Keratinocyte (primary cell): ENCODE measurements around the gene SAE1. TPM values are rescaled to one million over a fixed set of nuclear protein-coding genes. Genes with fewer than 3 reads are reported as not detected.

ENCODE experiments used
- DNase-seq: peaks from one replicate; pipeline ENCODE4 v3.0.0-alpha.2; 2011; ENCODE audit warnings: low read depth, missing footprints, low spot score
- FAIRE-seq: peaks from 2 replicates; lab custom pipeline; 2011; peaks lifted over from hg19 to GRCh38; lab: Jason Lieb, UNC
- H2AFZ ChIP-seq: 2 replicates; pipeline ENCODE4 v1.6.0; 2012; ENCODE audit warnings: low read length, control low read depth, inconsistent platforms; ENCODE audit not compliant: control insufficient read depth
- H3K27ac ChIP-seq: 2 replicates; pipeline ENCODE4 v1.5.1; 2011; ENCODE audit warnings: low read length; ENCODE audit not compliant: control insufficient read depth, insufficient read depth
- H3K27me3 ChIP-seq: 3 replicates; pipeline ENCODE4 v1.6.0; 2011; ENCODE audit warnings: low read length; ENCODE audit not compliant: control insufficient read depth, insufficient read depth; ENCODE audit errors: extremely low read depth
- H3K36me3 ChIP-seq, 2 experiments: 2 replicates in 1 of 2; 3 replicates in 1 of 2; pipeline ENCODE4 v1.5.1; 2011; ENCODE audit warnings: low read length in 2 of 2, mild to moderate bottlenecking in 1 of 2; ENCODE audit not compliant: control insufficient read depth in 2 of 2, insufficient read depth in 2 of 2; ENCODE audit errors: extremely low read depth in 1 of 2
- H3K4me1 ChIP-seq: 3 replicates; pipeline ENCODE4 v1.5.1; 2011; ENCODE audit warnings: low read length; ENCODE audit not compliant: control insufficient read depth, insufficient read depth; ENCODE audit errors: extremely low read depth
- H3K4me2 ChIP-seq: 3 replicates; pipeline ENCODE4 v1.6.0; 2011; ENCODE audit warnings: low read depth, low read length; ENCODE audit not compliant: control insufficient read depth, insufficient read depth; ENCODE audit errors: extremely low read depth
- H3K4me3 ChIP-seq, 3 experiments: fragments of 200-600 bp in 1 of 3; sonication (generic) in 1 of 3; 2 replicates in 2 of 3; 3 replicates in 1 of 3; pipeline ENCODE4 v1.5.1; 2011 to 2016; ENCODE audit warnings: low read length in 3 of 3, mild to moderate bottlenecking in 3 of 3, control low read depth in 2 of 3, inconsistent platforms in 1 of 3, low read depth in 1 of 3, mixed read lengths in 1 of 3, mixed run types in 1 of 3, moderate library complexity in 1 of 3; ENCODE audit not compliant: control insufficient read depth in 2 of 3, insufficient read depth in 2 of 3; ENCODE audit errors: extremely low read depth in 1 of 3
- H3K79me2 ChIP-seq: 2 replicates; pipeline ENCODE4 v1.6.0; 2012; ENCODE audit warnings: low read length; ENCODE audit not compliant: control insufficient read depth, insufficient read depth
- H3K9ac ChIP-seq: 3 replicates; pipeline ENCODE4 v1.6.0; 2011; ENCODE audit warnings: low read length; ENCODE audit not compliant: control insufficient read depth, insufficient read depth; ENCODE audit errors: extremely low read depth
- H3K9me1 ChIP-seq: 3 replicates; pipeline ENCODE4 v1.6.0; 2011; ENCODE audit warnings: low read length; ENCODE audit not compliant: control insufficient read depth, insufficient read depth; ENCODE audit errors: extremely low read depth
- H3K9me3 ChIP-seq: 2 replicates; pipeline ENCODE4 v1.5.1; 2012; ENCODE audit warnings: low read depth, low read length; ENCODE audit not compliant: control insufficient read depth
- H4K20me1 ChIP-seq: 3 replicates; pipeline ENCODE4 v1.6.0; 2011; ENCODE audit warnings: low read length; ENCODE audit not compliant: control insufficient read depth, insufficient read depth; ENCODE audit errors: extremely low read depth
- EZH2 ChIP-seq: IDR thresholded peaks from one replicate; pipeline ENCODE4 v1.6.1; 2012; ENCODE audit warnings: inconsistent platforms, mild to moderate bottlenecking, low read length, moderate library complexity
- dilution Hi-C: fragments of 300-500 bp; cut with MboI; formaldehyde crosslinking; loops from one replicate; pipeline ENCODE4 v1.7.0; 2020; ENCODE audit warnings: low sequenced_read_pairs; ENCODE audit not compliant: extremely low pct_ligation_motif_present
- polyA plus RNA-seq, 5 experiments: library from polyadenylated mRNA; depleted of rRNA in 3 of 5; stranded (reverse) in 3 of 5; stranded (forward) in 1 of 5; unstranded in 1 of 5; fragments of >200 nt; gene quantifications; 1 replicate in 1 of 5; 2 replicates in 3 of 5; 3 replicates in 1 of 5; pipeline versions ENCODE4 v1.2.1 to v1.2.3, GENCODE V29; 2011 to 2012; ENCODE audit warnings: missing spikeins in 2 of 5, low read depth in 1 of 5, low replicate concordance in 1 of 5
- TF ChIP-seq, protein P1 (sequence below), 3 experiments: IDR thresholded peaks in 1 of 3; conservative IDR thresholded peaks in 1 of 3; optimal IDR thresholded peaks in 1 of 3; 2 replicates in 2 of 3; 3 replicates in 1 of 3; pipeline versions ENCODE3 to v1.5.1; 2011; ENCODE audit warnings: low read length in 3 of 3, mild to moderate bottlenecking in 3 of 3, moderate library complexity in 2 of 3, control low read depth in 1 of 3, inconsistent platforms in 1 of 3; ENCODE audit not compliant: insufficient read depth in 2 of 3; ENCODE audit errors: extremely low read depth in 1 of 3

The SAE1 gene
- polyA plus RNA-seq, 1 donor (not counting 4 experiments of a cell fraction or from before 2014, with no cell fraction given): 102 TPM

DNA sequence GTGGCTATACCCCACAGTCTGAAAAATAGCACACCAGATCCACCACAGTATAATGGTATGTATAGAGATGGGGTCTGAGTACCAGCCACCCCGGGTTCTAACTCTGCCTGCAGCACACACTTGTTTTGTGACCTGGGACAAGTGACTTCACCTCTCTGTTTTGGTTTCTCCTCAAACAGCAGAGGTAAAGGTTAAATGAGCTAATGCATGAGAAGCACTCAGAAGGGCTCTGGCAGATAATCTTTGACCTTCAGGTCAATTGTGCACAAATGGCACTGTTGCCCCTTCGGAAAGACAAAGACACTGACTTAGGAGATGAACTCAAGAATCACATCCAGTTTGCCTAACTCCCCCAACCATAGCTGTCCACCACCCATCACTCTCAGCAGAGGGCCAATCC, 24.8 kb upstream of the SAE1 start:
- no peak overlapping the region for H3K27ac ChIP-seq
- dilution Hi-C loops: no loop called here

DNA sequence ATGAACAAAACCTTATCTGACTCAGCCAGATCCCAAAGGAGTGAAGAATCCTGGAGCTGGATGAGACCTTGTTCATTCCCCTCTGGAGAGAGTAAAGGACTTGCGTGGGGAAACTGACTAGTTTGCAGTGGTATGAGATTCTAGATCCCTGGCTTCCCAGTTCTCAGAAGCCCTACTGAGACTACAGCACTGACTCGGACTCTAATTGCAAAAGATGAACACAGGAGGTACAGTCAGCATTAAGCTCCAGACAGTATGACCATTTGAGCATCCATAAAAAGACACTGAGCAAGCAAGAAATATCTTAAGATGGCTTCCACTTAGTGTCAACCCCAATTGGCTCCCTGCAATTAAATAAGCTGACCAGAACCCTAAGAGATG, 23.8 kb upstream of the SAE1 start:
- Histone ChIP-seq H4K20me1 (no peaks in the 10 kb centered on the region), H3K4me1 (peaks cover 34% of the 10 kb centered on the region), H3K27ac (no peak overlapping the region), H3K36me3 (peaks cover 14 to 33% of the 10 kb centered on the region in 2 experiments), H3K9ac (no peak overlapping the region), H3K79me2 (peaks cover 81% of the 10 kb centered on the region), H3K9me1 (no peaks in the 10 kb centered on the region), H3K9me3 (no peaks in the 10 kb centered on the region), H3K27me3 (no peaks in the 10 kb centered on the region), H3K4me2 (no peak overlapping the region), H3K4me3 (no peak overlapping the region), H2AFZ (no peak overlapping the region)
- TF ChIP-seq, protein P1, sequence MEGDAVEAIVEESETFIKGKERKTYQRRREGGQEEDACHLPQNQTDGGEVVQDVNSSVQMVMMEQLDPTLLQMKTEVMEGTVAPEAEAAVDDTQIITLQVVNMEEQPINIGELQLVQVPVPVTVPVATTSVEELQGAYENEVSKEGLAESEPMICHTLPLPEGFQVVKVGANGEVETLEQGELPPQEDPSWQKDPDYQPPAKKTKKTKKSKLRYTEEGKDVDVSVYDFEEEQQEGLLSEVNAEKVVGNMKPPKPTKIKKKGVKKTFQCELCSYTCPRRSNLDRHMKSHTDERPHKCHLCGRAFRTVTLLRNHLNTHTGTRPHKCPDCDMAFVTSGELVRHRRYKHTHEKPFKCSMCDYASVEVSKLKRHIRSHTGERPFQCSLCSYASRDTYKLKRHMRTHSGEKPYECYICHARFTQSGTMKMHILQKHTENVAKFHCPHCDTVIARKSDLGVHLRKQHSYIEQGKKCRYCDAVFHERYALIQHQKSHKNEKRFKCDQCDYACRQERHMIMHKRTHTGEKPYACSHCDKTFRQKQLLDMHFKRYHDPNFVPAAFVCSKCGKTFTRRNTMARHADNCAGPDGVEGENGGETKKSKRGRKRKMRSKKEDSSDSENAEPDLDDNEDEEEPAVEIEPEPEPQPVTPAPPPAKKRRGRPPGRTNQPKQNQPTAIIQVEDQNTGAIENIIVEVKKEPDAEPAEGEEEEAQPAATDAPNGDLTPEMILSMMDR (optimal IDR thresholded peaks at IDR 0.05 in 1 of 3, IDR thresholded peaks at IDR 0.05 in 1 of 3, conservative IDR thresholded peaks at IDR 0.05 in 1 of 3; ENCODE audit: extremely low read depth in 1 of 3, insufficient read depth in 2 of 3, low read length in 3 of 3): no peak
- no peak for TF ChIP-seq EZH2
- no peak for DNase-seq
- FAIRE-seq: no peak
- dilution Hi-C loops: no loop called here

More for the DNA sequence above, 24.8 kb upstream of the SAE1 start:
- Histone ChIP-seq H3K9me3 (no peaks in the 10 kb centered on the region), H3K27me3 (no peaks in the 10 kb centered on the region), H3K4me2 (no peak overlapping the region), H2AFZ (no peak overlapping the region), H3K4me3 (no peak overlapping the region), H4K20me1 (no peaks in the 10 kb centered on the region), H3K9me1 (no peaks in the 10 kb centered on the region), H3K36me3 (peaks cover 14 to 33% of the 10 kb centered on the region in 2 experiments), H3K79me2 (peaks cover 79% of the 10 kb centered on the region), H3K9ac (no peak overlapping the region), H3K4me1 (peaks cover 34% of the 10 kb centered on the region)
- TF ChIP-seq, protein P1 (optimal IDR thresholded peaks at IDR 0.05 in 1 of 3, IDR thresholded peaks at IDR 0.05 in 1 of 3, conservative IDR thresholded peaks at IDR 0.05 in 1 of 3; ENCODE audit: extremely low read depth in 1 of 3, insufficient read depth in 2 of 3, low read length in 3 of 3): no peak
- TF ChIP-seq EZH2: no peak
- DNase-seq (no peak), FAIRE-seq (no peak)
